Measurements from ENCODE around the gene LIMA1.

The LIMA1 gene

DNA sequence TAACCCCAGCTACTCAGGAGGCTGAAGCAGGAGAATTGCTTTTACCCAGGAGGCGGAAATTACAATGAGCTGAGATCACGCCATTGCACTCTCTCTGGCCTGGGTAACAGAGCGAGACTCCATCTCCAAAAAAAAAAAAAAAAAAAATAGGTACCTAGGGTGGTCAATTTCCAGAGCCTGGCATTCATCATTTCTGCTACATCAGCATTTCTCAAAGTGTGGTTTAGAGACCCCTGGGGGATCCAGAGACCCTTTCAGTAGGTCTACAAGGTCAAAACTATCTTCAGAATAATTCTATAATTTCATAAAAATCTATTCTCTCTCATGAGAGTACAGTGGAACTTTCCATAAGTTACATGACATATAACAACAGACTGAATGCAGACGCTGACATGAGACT, 136.0 kb downstream of the LIMA1 start:
- no peak for TF ChIP-seq CTCF (IDR thresholded peaks at IDR 0.05; ENCODE audit: low read depth, low read length, missing control alignments)
- H3K4me3 ChIP-seq (ENCODE audit: low read depth, low read length): no peak overlapping the region
- no peak for DNase-seq (ENCODE audit: low read depth)

DNA sequence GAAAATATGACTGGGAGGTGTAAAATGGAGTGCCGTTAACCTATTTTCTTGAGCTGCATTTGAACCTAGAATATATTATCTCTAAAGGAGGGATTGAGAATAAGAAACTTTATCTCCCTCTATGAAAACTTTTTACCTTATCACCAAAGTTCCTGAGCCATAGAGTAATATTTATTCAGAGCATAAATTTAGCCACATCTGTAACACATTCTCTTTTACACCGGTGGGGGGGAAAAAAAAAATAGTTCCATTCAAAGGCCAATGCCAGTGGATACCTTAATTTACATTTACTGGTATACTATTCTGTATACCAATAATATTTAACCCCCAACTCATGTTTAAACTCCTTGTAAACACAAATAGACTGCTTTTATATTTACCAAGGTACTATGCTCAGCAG, 137.9 kb downstream of the LIMA1 start:
- no peak for DNase-seq (ENCODE audit: low read depth)
- no peak for TF ChIP-seq CTCF (IDR thresholded peaks at IDR 0.05; ENCODE audit: low read depth, low read length, missing control alignments)
- no peak overlapping the region for H3K4me3 ChIP-seq (ENCODE audit: low read depth, low read length)

DNA sequence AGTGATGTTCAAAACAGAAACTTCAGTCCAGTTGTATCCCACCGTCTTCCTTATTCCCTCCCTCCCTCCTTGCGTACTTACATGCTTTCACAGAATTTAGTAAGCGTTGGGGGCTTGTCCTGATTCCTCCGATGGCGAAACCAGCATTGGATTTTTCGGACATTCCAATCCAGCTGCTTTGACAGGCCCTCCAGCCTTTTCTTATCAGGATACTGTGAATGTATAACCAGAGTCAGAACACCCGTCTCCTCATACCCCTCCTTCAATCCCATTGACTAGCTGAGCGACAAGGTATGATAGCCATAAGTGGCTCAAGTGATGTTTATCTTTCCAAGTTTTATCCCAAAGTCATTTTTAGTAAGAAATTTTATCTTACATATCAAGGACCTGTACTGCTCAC, 140.3 kb downstream of the LIMA1 start:
- H3K4me3 ChIP-seq (ENCODE audit: low read depth, low read length): no peak overlapping the region
- DNase-seq (ENCODE audit: low read depth): no peak
- TF ChIP-seq CTCF (IDR thresholded peaks at IDR 0.05; ENCODE audit: low read depth, low read length, missing control alignments): no peak

GRCh38 chr12:50132505-50133135, 150.7 kb downstream of the LIMA1 start:
- no peak for DNase-seq (ENCODE audit: low read depth)
- no peak overlapping the region for H3K4me3 ChIP-seq (ENCODE audit: low read depth, low read length)
- TF ChIP-seq CTCF (IDR thresholded peaks at IDR 0.05; ENCODE audit: low read depth, low read length, missing control alignments): peak; percentile 36

- DNase-seq (ENCODE audit: low read depth): no peak
- no peak for TF ChIP-seq CTCF (IDR thresholded peaks at IDR 0.05; ENCODE audit: low read depth, low read length, missing control alignments)
- H3K4me3 ChIP-seq (ENCODE audit: low read depth, low read length): no peak overlapping the region
Observed at GRCh38 chr12:50129290-50129689, 154.0 kb downstream of the LIMA1 start.

DNA sequence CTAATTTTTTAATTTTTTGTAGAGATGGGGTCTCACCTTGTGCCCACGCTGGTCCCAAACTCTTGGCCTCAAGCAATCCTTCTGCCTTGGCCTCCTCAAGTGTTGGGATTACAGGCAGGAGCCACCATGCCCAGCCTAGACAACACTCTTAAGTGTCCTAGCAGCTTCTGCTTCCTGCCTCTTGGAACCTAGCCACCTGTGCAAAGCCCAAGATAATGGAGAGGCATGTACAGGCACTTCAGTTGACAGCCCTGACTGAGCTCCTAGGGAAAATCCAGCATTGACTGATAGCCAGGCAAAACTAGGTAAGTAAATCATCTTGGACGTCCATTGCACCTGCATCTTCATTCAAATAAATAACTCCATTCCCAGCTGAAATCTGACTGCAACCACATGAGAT, 155.8 kb downstream of the LIMA1 start:
- DNase-seq (ENCODE audit: low read depth): no peak
- no peak overlapping the region for H3K4me3 ChIP-seq (ENCODE audit: low read depth, low read length)
- TF ChIP-seq CTCF (IDR thresholded peaks at IDR 0.05; ENCODE audit: low read depth, low read length, missing control alignments): no peak
